Stimulated activated CD8-positive, alpha-beta memory T cell treated with anti-CD3 and anti-CD28 coated beads, Interleukin-12 subunit alpha, Interleukin-12 subunit beta, amount 100 ng/mL, for 4 hours (primary cell): ENCODE results near the gene CARD6.
"Not testable (repeated sequence)": the region's sequence is repeated elsewhere in the genome, so short reads cannot be mapped to it uniquely, and the experiment has no call there.

Source experiments
- DNase-seq: peaks from one replicate; pipeline ENCODE4 v3.0.0-alpha.2; 2020; ENCODE audit warnings: low read depth

The CARD6 gene

DNA sequence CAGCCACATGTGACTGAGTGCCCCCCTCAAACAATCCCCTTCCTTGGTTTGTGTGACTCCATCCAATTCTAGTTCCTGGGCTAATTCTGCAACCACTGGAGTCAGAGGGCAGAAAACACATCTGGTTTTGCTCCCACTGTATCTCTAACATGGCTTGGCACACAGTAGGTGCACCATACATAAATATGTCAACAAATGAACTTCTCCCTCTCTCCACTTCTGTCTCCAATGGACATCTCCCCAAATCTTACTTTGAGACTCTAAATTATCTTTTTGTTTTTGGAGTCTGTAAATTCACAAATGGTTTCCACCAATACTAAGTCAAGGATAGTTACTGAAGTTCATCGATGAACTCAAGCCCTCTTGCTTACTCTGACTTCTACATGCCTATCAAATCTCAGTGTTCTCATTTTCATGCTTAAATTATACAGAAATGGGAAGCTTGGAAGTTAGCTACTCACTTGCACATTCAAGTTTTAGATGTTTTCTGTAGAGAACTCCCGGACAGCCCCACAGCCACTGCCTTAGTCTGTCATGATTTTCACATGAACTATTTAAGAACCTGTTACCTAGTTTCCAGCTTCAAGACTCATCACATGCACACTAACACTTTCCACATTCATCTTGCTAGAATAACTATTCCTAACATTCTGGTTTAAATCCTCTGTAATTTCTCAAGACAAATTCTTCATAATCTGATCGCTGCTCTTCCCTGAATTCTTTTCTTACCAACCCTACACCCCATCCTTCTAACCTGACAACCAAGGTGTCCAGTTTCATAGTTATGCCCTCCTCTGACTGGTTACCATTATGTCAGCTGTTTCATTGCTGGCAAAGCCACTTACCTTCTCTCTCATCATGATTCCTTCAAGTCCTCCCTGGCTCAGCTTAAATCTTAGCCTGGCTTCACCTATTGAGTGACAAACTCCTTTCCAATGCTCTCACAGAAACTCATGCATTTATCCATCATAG lies 12.2 kb upstream of the CARD6 start:
- DNase-seq: no peak

DNA sequence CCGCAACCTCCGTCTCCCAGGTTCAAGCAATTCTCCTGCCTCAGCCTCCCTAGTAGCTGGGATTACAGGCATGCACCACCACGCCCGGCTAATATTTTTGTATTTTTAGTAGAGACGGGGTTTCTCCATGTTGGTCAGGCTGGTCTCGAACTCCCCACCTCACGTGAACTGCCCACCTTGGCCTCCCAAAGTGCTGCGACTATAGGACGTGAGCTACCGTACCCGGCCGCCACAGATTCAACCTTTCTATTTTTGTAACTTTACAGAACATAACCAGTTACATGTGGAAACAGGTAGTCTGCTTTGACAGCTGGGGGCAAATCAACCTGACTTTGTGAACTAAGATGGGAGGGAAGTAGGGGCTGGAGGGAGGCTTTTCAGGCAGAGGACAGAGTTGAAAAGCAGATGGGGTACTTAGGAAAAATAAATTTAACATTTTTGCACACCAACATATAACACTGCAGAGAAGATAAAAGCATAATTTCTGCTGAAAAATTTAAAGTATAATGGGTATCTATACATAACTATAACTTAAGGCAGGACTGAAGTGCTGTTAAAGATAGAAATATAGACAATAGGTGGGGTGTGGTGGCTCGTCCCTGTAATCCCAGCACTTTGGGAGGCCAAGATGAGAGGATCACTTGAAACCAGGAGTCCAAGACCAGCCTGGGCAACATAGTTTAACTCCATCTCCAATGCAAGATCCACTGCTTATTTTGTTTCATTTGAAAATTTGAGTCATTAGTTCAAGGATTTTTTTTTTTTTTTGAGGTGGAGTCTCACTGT lies 11.2 kb upstream of the CARD6 start:
- no peak for DNase-seq

GRCh38 chr5:40831346-40832210 lies 9.6 kb upstream of the CARD6 start:
- no peak for DNase-seq

DNA sequence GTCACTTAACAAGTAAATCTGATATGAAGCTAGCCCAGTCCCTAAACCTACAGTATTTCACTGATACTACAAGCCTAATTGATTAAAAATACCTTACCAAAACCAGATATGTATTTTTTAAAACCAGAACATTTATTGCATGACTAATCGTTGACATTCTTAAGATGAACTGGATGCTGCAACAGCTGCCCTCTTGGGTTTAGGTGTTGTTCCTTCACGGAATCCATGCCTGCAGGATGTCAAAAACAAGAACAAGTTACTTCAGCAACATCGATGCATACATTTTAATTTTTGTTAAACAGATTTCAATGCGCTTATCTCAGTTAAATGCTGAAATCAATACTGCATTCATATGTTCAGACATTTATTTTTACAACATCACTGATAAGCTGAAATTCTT lies 8.8 kb upstream of the CARD6 start:
- DNase-seq: no peak

DNA sequence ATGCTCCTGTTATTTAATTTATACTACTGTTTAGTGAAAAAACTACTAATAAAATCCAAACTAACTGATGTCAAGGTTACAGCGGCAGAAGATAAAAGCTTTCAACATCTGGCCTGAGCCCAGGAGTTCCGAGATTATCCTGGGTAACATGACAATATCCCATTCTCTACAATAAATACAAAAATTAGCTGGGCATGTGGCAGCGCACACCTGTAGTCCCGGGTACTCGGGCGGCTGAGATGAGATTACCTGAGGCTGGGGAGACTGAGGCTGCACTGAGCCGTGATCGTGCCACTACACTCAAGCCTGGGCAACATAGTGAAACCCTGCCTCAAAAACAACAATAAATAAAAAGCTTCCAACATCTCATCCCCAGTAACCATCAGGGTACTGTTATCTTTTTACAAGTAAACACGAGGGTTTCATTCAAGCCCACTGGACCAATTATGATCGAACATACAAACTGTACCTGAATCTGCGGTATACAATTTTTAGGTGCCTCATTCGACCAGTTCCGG lies 7.4 kb upstream of the CARD6 start:
- no peak for DNase-seq

- DNase-seq: peak; percentile 21
Measured at GRCh38 chr5:40834391-40834848, 6.7 kb upstream of the CARD6 start.

GRCh38 chr5:40834849-40835787 lies 6.0 kb upstream of the CARD6 start, which contains the start of gene RPL37:
Gene RPL37 (minus strand): TSS chr5:40835222. CDS start chr5:40835185, 37 bp downstream.
- DNase-seq: peak; percentile 80

DNA sequence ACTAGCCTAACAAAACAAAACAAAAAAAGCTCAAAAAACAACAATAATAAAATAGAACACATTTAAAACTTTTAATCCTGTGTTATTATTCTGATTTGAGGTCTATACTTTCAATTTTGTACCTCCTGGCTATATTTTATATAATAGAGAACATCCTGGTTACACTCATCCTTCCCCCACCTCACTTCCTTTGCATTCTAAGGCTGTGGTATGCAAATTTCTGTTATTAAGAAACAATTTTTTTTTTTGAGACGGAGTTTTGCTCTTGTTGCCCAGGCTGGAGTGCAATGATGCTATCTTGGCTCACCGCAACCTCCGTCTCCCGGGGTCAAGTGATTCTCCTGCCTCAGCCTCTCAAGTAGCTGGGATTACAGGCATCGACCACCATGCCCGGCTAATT lies 3.1 kb upstream of the CARD6 start:
- no peak for DNase-seq

GRCh38 chr5:40842351-40842750 lies 1.2 kb downstream of the CARD6 start:
- no peak for DNase-seq

GRCh38 chr5:40844565-40844964 lies 3.4 kb downstream of the CARD6 start:
- no peak for DNase-seq

GRCh38 chr5:40846371-40846770 lies 5.2 kb downstream of the CARD6 start:
- no peak for DNase-seq

GRCh38 chr5:40847525-40847924 lies 6.4 kb downstream of the CARD6 start:
- DNase-seq: no peak

DNA sequence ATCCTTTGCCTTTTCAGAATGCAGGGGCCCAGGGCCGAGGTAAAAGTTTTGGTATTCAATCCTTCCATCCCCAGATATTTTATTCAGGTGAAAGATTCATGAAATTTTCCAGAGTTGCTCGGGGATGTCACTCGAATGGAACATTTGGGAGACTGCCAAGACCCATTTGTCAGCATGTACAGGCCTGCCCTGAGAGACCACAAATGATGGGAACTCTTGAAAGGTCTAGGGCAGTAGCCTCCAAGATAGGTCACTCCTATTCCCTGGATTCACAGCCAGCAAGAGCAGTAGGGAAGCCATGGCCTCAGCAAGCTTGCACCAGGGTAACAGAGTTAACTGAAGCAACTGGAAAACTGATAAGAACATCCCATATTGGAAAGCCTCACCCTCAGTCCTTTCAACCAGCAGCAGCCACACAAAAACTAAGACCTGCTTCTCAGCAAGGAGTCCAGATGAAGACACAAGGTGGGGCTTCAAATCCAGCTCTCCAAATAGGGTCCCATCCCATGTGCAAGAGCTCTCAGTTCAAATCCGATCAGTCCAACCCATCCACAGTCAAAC lies 12.5 kb downstream of the CARD6 start:
- no peak for DNase-seq

DNA sequence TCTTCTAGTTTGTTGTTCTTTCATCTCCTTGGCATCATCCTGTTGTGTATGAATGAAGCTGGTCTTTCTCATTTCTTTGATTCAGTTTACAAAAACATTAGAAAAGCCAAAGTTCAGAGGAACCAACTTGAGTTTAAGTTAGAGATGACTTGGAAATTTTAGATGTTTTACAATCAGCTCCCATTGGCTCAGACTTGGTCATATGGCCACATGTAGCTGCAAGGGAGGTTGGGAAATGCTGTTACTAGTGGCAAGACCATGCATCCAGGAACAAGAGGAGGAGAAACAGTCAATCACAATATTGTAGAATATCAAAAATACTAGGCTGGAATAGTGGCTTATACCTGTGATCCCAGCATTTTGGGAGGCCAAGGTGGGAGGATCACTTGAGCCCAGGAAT lies 19.5 kb downstream of the CARD6 start:
- DNase-seq: no peak

DNA sequence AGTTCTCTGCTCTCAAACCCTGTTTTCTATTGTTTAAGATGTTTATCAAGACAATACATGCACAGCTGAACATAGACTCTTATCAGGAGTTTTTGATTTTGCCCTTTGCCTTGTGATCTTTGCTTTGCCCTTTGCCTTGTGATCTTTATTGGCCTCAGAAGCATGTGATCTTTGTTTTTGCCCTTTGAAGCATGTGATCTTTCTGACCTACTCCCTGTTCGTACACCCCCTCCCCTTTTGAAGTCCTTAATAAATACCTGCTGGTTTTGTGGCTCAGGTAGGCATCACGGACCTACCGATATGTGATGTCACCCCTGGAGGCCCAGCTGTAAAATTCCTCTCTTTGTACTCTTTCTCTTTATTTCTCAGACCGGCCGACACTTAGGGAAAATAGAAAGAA lies 23.8 kb downstream of the CARD6 start:
- DNase-seq: not testable (repeated sequence)

DNA sequence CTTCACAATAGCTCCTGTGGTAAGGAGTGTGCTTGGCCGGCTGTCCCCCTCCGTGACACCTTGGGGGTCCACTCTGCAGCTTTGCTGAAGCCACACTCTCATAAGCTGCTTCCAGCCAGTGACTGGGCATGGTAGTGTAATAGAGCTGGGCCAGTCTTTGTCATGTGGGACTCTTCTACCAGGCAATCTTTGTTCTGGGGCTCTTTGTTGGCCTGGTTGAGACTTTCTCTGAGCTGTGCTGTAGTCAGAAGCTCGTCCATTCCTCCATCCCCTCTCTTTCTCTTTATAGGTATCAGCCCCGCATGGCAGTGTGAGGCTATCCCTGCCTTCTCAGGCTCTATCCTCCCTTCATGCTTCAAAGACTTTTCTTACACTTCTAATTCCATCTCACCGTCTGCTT lies 25.7 kb downstream of the CARD6 start:
- no peak for DNase-seq

- DNase-seq: no peak
Measured at GRCh38 chr5:40869384-40869783, 28.2 kb downstream of the CARD6 start.

- DNase-seq: no peak
Measured at GRCh38 chr5:40871177-40871576, 30.0 kb downstream of the CARD6 start.

DNA sequence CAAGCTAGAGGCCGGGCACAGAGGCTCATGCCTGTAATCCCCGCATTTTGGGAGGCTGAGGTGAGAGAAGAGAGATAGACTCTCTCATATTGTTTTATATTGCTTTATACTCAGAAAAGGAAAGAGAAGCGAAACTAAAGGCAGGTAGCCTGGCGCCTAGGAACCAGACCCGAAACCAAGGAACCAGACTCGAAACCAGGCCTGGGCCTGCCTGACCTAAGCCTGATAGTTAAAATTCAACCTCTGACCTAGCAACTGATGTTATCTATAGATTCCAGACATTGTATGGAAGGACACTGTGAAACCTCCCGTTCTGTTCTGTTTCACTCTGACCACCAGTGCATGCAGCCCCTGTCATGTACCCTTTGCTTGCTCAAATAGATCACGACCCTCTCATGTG lies 31.1 kb downstream of the CARD6 start:
- not testable (repeated sequence) for DNase-seq

DNA sequence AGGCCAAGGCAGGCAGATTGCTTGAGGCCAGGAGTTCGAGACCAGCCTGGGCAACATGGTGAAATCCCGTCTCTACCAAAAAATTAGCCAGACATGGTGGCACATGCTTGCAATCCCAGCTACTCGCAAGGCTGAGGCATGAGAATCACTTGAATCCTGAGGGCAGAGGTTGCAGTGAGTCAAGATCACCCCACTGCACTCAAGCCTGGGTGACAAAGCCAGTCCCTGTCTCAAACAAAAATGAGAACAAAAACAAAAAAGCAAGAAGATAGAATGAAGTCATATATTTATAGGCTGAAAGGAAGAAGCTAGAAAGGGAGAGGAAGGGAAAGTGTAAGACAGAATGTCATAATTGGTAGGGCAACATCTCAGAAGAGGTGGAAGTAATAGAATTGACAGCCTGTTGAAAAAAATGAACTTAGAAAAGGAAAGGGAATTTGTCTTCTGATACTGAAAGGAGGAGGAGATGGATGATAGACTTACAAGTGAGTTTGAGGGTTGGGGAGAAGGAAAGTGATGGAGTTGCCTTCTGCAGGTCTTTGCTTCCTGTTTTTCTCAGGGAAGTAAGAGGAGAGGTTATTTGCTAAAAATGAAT lies 32.2 kb downstream of the CARD6 start:
- DNase-seq: no peak
